Endothelial cell of umbilical vein (primary cell): Measurements from ENCODE around the gene NOSIP.

Source experiments
- CTCF ChIP-seq, 2 donors: IDR thresholded peaks; 1 replicate in 1 of 2; 2 replicates in 1 of 2; pipeline ENCODE4 v1.5.1; 2011; ENCODE audit warnings: low read length in 2 of 2, mild to moderate bottlenecking in 2 of 2, moderate library complexity in 2 of 2, control low read depth in 1 of 2, inconsistent platforms in 1 of 2, low read depth in 1 of 2; ENCODE audit not compliant: insufficient read depth in 1 of 2; ENCODE audit errors: extremely low read depth in 1 of 2
- FOS ChIP-seq: IDR thresholded peaks from 2 replicates; pipeline ENCODE4 v1.6.1; 2011; ENCODE audit warnings: mild to moderate bottlenecking, low read length, moderate library complexity, borderline replicate concordance; ENCODE audit not compliant: insufficient read depth
- GATA2 ChIP-seq: IDR thresholded peaks from 2 replicates; pipeline ENCODE4 v1.7.0; 2011; ENCODE audit warnings: low read depth, mild to moderate bottlenecking, moderate library complexity, mixed read lengths, low read length; ENCODE audit not compliant: insufficient read length, insufficient read depth

GRCh38 chr19:49573425-49573824 lies 6.9 kb downstream of the NOSIP start:
- TF ChIP-seq CTCF (IDR thresholded peaks at IDR 0.05; ENCODE audit: extremely low read depth in 1 of 2, insufficient read depth in 1 of 2, low read depth in 1 of 2, low read length in 2 of 2) (no peak), GATA2 (no peak), FOS (no peak)
